Activated naive CD4-positive, alpha-beta T cell treated with anti-CD3 and anti-CD28 coated beads, Interleukin-2, amount 50 U/mL, for 24 hours (primary cell): ENCODE data around the gene SMARCA1.
"Not testable (repeated sequence)": the region's sequence is repeated elsewhere in the genome, so short reads cannot be mapped to it uniquely, and the experiment has no call there.

Source experiments
- H3K27ac Mint-ChIP-seq: one replicate; pipeline ENCODE4 v1.8.0; 2021; ENCODE audit warnings: mild to moderate bottlenecking, mixed read lengths
- H3K27me3 Mint-ChIP-seq: one replicate; pipeline ENCODE4 v1.8.0; 2021; ENCODE audit warnings: mixed read lengths
- H3K36me3 Mint-ChIP-seq: one replicate; pipeline ENCODE4 v1.8.0; 2021; ENCODE audit warnings: mixed read lengths
- H3K4me1 Mint-ChIP-seq: one replicate; pipeline ENCODE4 v1.8.0; 2021; ENCODE audit warnings: mixed read lengths
- H3K4me3 Mint-ChIP-seq: one replicate; pipeline ENCODE4 v1.8.0; 2021; ENCODE audit warnings: mild to moderate bottlenecking, mixed read lengths
- H3K9me3 Mint-ChIP-seq: one replicate; pipeline ENCODE4 v1.8.0; 2021; ENCODE audit warnings: mixed read lengths

The SMARCA1 gene

GRCh38 chrX:129523079-129523911 lies at the start of gene SMARCA1:
TSS of gene SMARCA1 (minus strand) at chrX:129523490. CDS start at chrX:129523370, 120 bp downstream.
- Mint-ChIP-seq H3K27ac (no peak within 1 kb of the TSS), H3K36me3 (no peaks in the 10 kb centered on the region), H3K4me3 (peak within 1 kb of the TSS; percentile 84), H3K27me3 (no peaks in the 10 kb centered on the region), H3K4me1 (peaks cover 7% of the 10 kb centered on the region), H3K9me3 (no peaks in the 10 kb centered on the region)

GRCh38 chrX:129572422-129572821 lies 49.1 kb upstream of the SMARCA1 start:
- Mint-ChIP-seq H3K27me3 (no peaks in the 10 kb centered on the region), H3K36me3 (peaks cover 5% of the 10 kb centered on the region), H3K4me3 (no peak overlapping the region), H3K9me3 (no peaks in the 10 kb centered on the region), H3K27ac (no peak overlapping the region), H3K4me1 (no peaks in the 10 kb centered on the region)

GRCh38 chrX:129568349-129568748 lies 45.1 kb upstream of the SMARCA1 start:
- no peaks in the 10 kb centered on the region for H3K27me3 Mint-ChIP-seq
- H3K9me3 Mint-ChIP-seq = no peaks in the 10 kb centered on the region
- H3K27ac Mint-ChIP-seq = no peak overlapping the region
- no peak overlapping the region for H3K4me3 Mint-ChIP-seq
- peaks cover 5% of the 10 kb centered on the region for H3K36me3 Mint-ChIP-seq
- H3K4me1 Mint-ChIP-seq = peaks cover 11% of the 10 kb centered on the region

GRCh38 chrX:129566073-129566472 lies 42.8 kb upstream of the SMARCA1 start:
- Mint-ChIP-seq H3K4me3 (no peak overlapping the region), H3K4me1 (peaks cover 11% of the 10 kb centered on the region), H3K27me3 (no peaks in the 10 kb centered on the region), H3K27ac (no peak overlapping the region), H3K9me3 (no peaks in the 10 kb centered on the region), H3K36me3 (peaks cover 10% of the 10 kb centered on the region)

GRCh38 chrX:129565046-129565650 lies 41.9 kb upstream of the SMARCA1 start:
- Mint-ChIP-seq H3K36me3 (peaks cover 9% of the 10 kb centered on the region), H3K4me1 (peaks cover 11% of the 10 kb centered on the region), H3K27ac (no peak overlapping the region), H3K9me3 (no peaks in the 10 kb centered on the region), H3K27me3 (no peaks in the 10 kb centered on the region), H3K4me3 (no peak overlapping the region)

GRCh38 chrX:129564345-129564744 lies 41.1 kb upstream of the SMARCA1 start:
- H3K4me3 Mint-ChIP-seq, H3K27ac Mint-ChIP-seq, H3K9me3 Mint-ChIP-seq, H3K27me3 Mint-ChIP-seq, H3K36me3 Mint-ChIP-seq: not testable (repeated sequence)
- peaks cover 11% of the 10 kb centered on the region for H3K4me1 Mint-ChIP-seq

- no peaks in the 10 kb centered on the region for H3K27me3 Mint-ChIP-seq
- peaks cover 9% of the 10 kb centered on the region for H3K36me3 Mint-ChIP-seq
- no peaks in the 10 kb centered on the region for H3K9me3 Mint-ChIP-seq
- no peak overlapping the region for H3K4me3 Mint-ChIP-seq
- no peak overlapping the region for H3K27ac Mint-ChIP-seq
- peaks cover 11% of the 10 kb centered on the region for H3K4me1 Mint-ChIP-seq
These were observed 38.2 kb upstream of the SMARCA1 start for GRCh38 chrX:129561453-129561852.

- Mint-ChIP-seq H3K27me3 (no peaks in the 10 kb centered on the region), H3K4me1 (no peaks in the 10 kb centered on the region), H3K4me3 (no peak overlapping the region), H3K36me3 (peaks cover 9% of the 10 kb centered on the region), H3K27ac (no peak overlapping the region), H3K9me3 (no peaks in the 10 kb centered on the region)
These were observed 36.5 kb upstream of the SMARCA1 start for GRCh38 chrX:129559783-129560182.

- H3K4me3 Mint-ChIP-seq = no peak overlapping the region
- no peaks in the 10 kb centered on the region for H3K4me1 Mint-ChIP-seq
- H3K27ac Mint-ChIP-seq = no peak overlapping the region
- H3K9me3 Mint-ChIP-seq = no peaks in the 10 kb centered on the region
- peaks cover 6% of the 10 kb centered on the region for H3K36me3 Mint-ChIP-seq
- H3K27me3 Mint-ChIP-seq = no peaks in the 10 kb centered on the region
These were observed 34.7 kb upstream of the SMARCA1 start for GRCh38 chrX:129557844-129558480.

- no peaks in the 10 kb centered on the region for H3K4me1 Mint-ChIP-seq
These were observed 33.6 kb upstream of the SMARCA1 start for GRCh38 chrX:129556806-129557315.

GRCh38 chrX:129554816-129555215 lies 31.5 kb upstream of the SMARCA1 start:
- H3K36me3 Mint-ChIP-seq, H3K9me3 Mint-ChIP-seq, H3K4me3 Mint-ChIP-seq, H3K27ac Mint-ChIP-seq, H3K27me3 Mint-ChIP-seq, H3K4me1 Mint-ChIP-seq: not testable (repeated sequence)

More at GRCh38 chrX:129556806-129557315, 33.6 kb upstream of the SMARCA1 start:
- peaks cover 3% of the 10 kb centered on the region for H3K36me3 Mint-ChIP-seq
- H3K27ac Mint-ChIP-seq = no peak overlapping the region
- no peaks in the 10 kb centered on the region for H3K9me3 Mint-ChIP-seq
- no peak overlapping the region for H3K4me3 Mint-ChIP-seq
- H3K27me3 Mint-ChIP-seq = no peaks in the 10 kb centered on the region

- H3K4me3 Mint-ChIP-seq = no peak overlapping the region
- H3K4me1 Mint-ChIP-seq = no peaks in the 10 kb centered on the region
- H3K9me3 Mint-ChIP-seq = no peaks in the 10 kb centered on the region
- no peaks in the 10 kb centered on the region for H3K27me3 Mint-ChIP-seq
- H3K36me3 Mint-ChIP-seq = peaks cover 2% of the 10 kb centered on the region
- H3K27ac Mint-ChIP-seq = no peak overlapping the region
These were observed 30.5 kb upstream of the SMARCA1 start for GRCh38 chrX:129553619-129554288.

GRCh38 chrX:129549124-129549523 lies 25.8 kb upstream of the SMARCA1 start:
- H3K9me3 Mint-ChIP-seq = no peaks in the 10 kb centered on the region
- H3K27ac Mint-ChIP-seq = no peak overlapping the region
- peaks cover 2% of the 10 kb centered on the region for H3K36me3 Mint-ChIP-seq
- no peaks in the 10 kb centered on the region for H3K27me3 Mint-ChIP-seq
- no peak overlapping the region for H3K4me3 Mint-ChIP-seq
- H3K4me1 Mint-ChIP-seq = peaks cover 8% of the 10 kb centered on the region

GRCh38 chrX:129545408-129545807 lies 22.1 kb upstream of the SMARCA1 start:
- Mint-ChIP-seq H3K27ac (no peak overlapping the region), H3K9me3 (no peaks in the 10 kb centered on the region), H3K4me1 (peaks cover 14% of the 10 kb centered on the region), H3K36me3 (no peaks in the 10 kb centered on the region), H3K4me3 (no peak overlapping the region), H3K27me3 (no peaks in the 10 kb centered on the region)

- H3K4me1 Mint-ChIP-seq = peaks cover 17% of the 10 kb centered on the region
- no peak overlapping the region for H3K27ac Mint-ChIP-seq
- H3K4me3 Mint-ChIP-seq = no peak overlapping the region
- H3K9me3 Mint-ChIP-seq = no peaks in the 10 kb centered on the region
- no peaks in the 10 kb centered on the region for H3K27me3 Mint-ChIP-seq
- no peaks in the 10 kb centered on the region for H3K36me3 Mint-ChIP-seq
These were observed 21.5 kb upstream of the SMARCA1 start for GRCh38 chrX:129544780-129545179.
